ENCODE results near the gene PDE4C. TPM values are rescaled to one million over a fixed set of nuclear protein-coding genes. Genes with fewer than 3 reads are reported as not detected.
A peak's percentile ranks its signal among the peaks of the same experiment; 100 is the strongest.

PDE4C gene
- total RNA-seq, 1 donor from 2014 or later, result 1.6 TPM

DNA sequence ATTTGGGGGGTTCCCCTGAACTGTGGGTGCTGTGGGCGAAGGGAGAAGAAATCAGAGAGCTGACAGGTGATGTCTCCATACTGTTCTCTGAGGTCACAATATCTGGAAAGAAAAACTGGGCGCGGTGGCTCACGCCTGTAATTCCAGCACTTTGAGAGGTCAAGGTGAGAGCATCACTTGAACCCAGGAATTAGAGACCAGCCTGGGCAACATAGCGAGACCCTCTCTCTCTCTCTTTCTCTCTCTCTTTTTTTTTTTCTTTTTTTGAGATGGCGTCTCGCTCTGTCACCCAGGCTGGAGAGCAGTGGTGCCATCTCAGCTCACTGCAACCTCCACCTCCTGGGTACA lies 26.1 kb upstream of the PDE4C start:
- no peaks in the 10 kb centered on the region for H3K9me3 Mint-ChIP-seq (ENCODE audit: low read depth)
- DNase-seq (ENCODE audit: low spot score, unreplicated experiment), result no peak
- no peak for TF ChIP-seq CTCF (IDR thresholded peaks at IDR 0.05; ENCODE audit: unreplicated experiment)
- H3K27ac Mint-ChIP-seq, result no peak overlapping the region
- peaks cover 42% of the 10 kb centered on the region for H3K27me3 Mint-ChIP-seq
- H3K4me1 Mint-ChIP-seq (ENCODE audit: low read depth), result peaks cover 1% of the 10 kb centered on the region
- no peak overlapping the region for H3K4me3 Mint-ChIP-seq (ENCODE audit: low read depth)
- H3K36me3 Mint-ChIP-seq (ENCODE audit: insufficient read depth), result no peaks in the 10 kb centered on the region

DNA sequence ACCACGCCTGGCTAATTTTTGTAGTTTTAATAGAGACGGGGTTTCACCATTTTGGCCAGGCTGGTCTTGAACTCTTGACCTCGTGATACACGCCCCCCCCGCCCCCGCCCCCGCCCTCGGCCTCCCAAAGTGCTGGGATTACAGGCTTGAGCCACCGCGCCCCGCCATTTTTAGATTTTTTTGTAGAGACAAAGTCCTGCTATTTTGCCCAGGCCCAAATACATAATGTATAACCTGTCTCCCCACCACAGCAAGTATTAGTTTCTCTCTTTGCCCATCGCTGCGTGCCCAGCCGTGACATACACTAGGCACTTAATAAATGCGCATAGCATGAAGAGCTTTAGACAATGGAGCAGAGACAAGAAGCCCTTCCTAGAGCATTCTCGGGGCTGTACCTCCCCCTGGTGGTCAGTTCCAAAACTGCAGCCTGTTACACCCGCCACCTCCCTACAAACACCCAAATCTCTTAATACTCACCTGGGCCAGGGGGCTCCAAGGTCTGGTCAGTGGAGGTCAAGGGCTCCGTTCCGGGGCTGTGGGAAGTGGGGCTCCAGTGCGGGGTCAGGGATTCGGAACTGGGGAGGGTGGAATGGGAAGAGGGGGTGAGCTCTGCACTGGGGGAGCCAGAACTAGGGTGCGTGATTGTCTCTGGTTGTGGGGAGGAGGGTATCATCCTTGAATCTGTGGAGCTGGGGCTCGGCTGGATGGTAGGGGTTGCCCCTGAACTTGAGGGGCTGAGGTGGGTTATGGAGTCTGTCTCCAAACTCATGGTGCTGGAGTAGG lies 25.5 kb upstream of the PDE4C start:
- peak; percentile 87 for TF ChIP-seq CTCF (IDR thresholded peaks at IDR 0.05; ENCODE audit: unreplicated experiment)
- peak; percentile 70 for DNase-seq (ENCODE audit: low spot score, unreplicated experiment)
- Mint-ChIP-seq H3K27ac (no peak overlapping the region), H3K9me3 (ENCODE audit: low read depth) (no peaks in the 10 kb centered on the region), H3K4me1 (ENCODE audit: low read depth) (peaks cover 1% of the 10 kb centered on the region), H3K27me3 (peaks cover 42% of the 10 kb centered on the region), H3K4me3 (ENCODE audit: low read depth) (no peak overlapping the region), H3K36me3 (ENCODE audit: insufficient read depth) (no peaks in the 10 kb centered on the region)

GRCh38 chr19:18249834-18250233 lies 23.6 kb upstream of the PDE4C start:
- Mint-ChIP-seq H3K4me1 (ENCODE audit: low read depth) (peaks cover 1% of the 10 kb centered on the region), H3K27ac (no peak overlapping the region), H3K9me3 (ENCODE audit: low read depth) (no peaks in the 10 kb centered on the region), H3K4me3 (ENCODE audit: low read depth) (no peak overlapping the region), H3K27me3 (peaks cover 34% of the 10 kb centered on the region), H3K36me3 (ENCODE audit: insufficient read depth) (no peaks in the 10 kb centered on the region)
- no peak for DNase-seq (ENCODE audit: low spot score, unreplicated experiment)
- TF ChIP-seq CTCF (IDR thresholded peaks at IDR 0.05; ENCODE audit: unreplicated experiment), result no peak

DNA sequence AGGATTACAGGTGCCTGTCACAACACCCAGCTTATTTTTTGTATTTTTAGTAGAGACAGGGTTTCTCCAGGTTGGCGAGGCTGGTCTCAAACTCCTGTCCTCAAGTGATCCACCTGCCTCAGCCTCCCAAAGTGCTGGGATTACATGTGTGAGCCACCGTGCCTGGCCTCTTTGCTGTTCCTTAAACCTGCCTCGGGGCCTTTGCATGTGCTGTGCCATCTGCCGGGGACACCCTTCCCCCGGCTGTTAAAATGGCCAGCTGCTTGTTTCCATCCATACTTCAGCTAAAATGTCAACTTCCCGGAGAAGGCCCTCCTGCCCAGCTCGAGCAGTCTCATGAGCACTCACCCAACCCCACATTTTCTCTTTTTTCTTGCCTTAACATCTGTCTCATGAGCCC lies 19.1 kb upstream of the PDE4C start:
- TF ChIP-seq CTCF (IDR thresholded peaks at IDR 0.05; ENCODE audit: unreplicated experiment), result no peak
- no peaks in the 10 kb centered on the region for H3K9me3 Mint-ChIP-seq (ENCODE audit: low read depth)

DNA sequence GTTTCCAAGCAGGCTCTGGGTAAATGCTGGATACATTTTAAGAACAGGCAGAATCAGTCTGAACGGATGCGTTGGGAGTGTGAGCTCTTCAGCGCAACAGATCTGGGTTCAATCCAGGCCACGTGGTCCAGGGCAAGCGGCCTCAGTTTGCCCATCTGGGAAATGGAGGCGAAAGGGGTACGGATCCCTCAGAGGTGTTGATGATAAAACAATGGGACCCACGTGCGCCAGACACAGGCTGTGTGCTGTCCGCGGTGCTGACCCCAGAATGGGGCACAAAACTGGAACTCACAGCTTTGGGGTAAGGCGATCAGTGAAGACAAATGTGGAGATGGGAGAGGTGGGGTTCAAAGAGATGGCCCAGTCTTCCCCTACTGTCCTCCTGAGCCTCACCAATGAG lies 13.1 kb upstream of the PDE4C start:
- Mint-ChIP-seq H3K4me1 (ENCODE audit: low read depth) (no peaks in the 10 kb centered on the region), H3K27ac (no peak overlapping the region), H3K4me3 (ENCODE audit: low read depth) (no peak overlapping the region), H3K36me3 (ENCODE audit: insufficient read depth) (no peaks in the 10 kb centered on the region), H3K27me3 (peaks cover 42% of the 10 kb centered on the region), H3K9me3 (ENCODE audit: low read depth) (no peaks in the 10 kb centered on the region)
- no peak for TF ChIP-seq CTCF (IDR thresholded peaks at IDR 0.05; ENCODE audit: unreplicated experiment)
- no peak for DNase-seq (ENCODE audit: low spot score, unreplicated experiment)

More for the DNA sequence above, 19.1 kb upstream of the PDE4C start:
- H3K27ac Mint-ChIP-seq, result no peak overlapping the region
- no peaks in the 10 kb centered on the region for H3K36me3 Mint-ChIP-seq (ENCODE audit: insufficient read depth)
- peaks cover 1% of the 10 kb centered on the region for H3K4me1 Mint-ChIP-seq (ENCODE audit: low read depth)
- H3K4me3 Mint-ChIP-seq (ENCODE audit: low read depth), result no peak overlapping the region
- peaks cover 14% of the 10 kb centered on the region for H3K27me3 Mint-ChIP-seq
- no peak for DNase-seq (ENCODE audit: low spot score, unreplicated experiment)
